K562 (cell line): ENCODE results near the gene DBP. TPM values are rescaled to one million over a fixed set of nuclear protein-coding genes. Genes with fewer than 3 reads are reported as not detected.
A peak's percentile ranks its signal among the peaks of the same experiment; 100 is the strongest.

Experiments
- ATAC-seq: fragments of 200-7000 bp; cut with Tn5 transposase; 3 replicates; pipeline ENCODE4 v1.9.1; 2020; ENCODE audit warnings: moderate library complexity
- BruUV-seq: library from RNA; stranded (reverse); fragments of 400-500 nt; replicated peaks from 2 replicates; lab custom pipeline; 2021; lab: Mats Ljungman, UMichigan
- CTCF ChIA-PET: fragments of 300-600 bp; formaldehyde crosslinking; extraction: SDS; loops from one replicate; lab custom pipeline; 2021; ENCODE audit warnings: low intra/inter-chr PET ratio; lab: Yijun Ruan, JAX
- POLR2A ChIA-PET: fragments of 300-600, 350-650 bp; sonication (Branson Sonifier 250); formaldehyde crosslinking; extraction: SDS; loops from one replicate; lab custom pipeline; 2021; ENCODE audit warnings: antibody characterized with exemption, inconsistent platforms; lab: Yijun Ruan, JAX
- DNase-seq, 4 experiments: peaks; one replicate each; pipeline versions ENCODE4 v3.0.0 to v3.0.0-alpha.2; 2011 to 2018; ENCODE audit warnings: low spot score in 3 of 4, mixed read lengths in 3 of 4; ENCODE audit errors: extremely low read depth in 1 of 4
- FAIRE-seq: peaks from 2 replicates; lab custom pipeline; 2011; peaks lifted over from hg19 to GRCh38; lab: Jason Lieb, UNC
- H2AFZ ChIP-seq: 2 replicates; pipeline ENCODE4 v1.6.0; 2011; ENCODE audit warnings: low read depth, low read length, control low read depth, inconsistent platforms
- H3K27ac ChIP-seq: fragments of 200-600 bp; 3 replicates; pipeline ENCODE4 v1.8.0; 2011; ENCODE audit warnings: low read depth, mild to moderate bottlenecking, control low read depth, inconsistent platforms, low read length, moderate library complexity, mixed read lengths; ENCODE audit errors: extremely low read depth
- H3K27me3 ChIP-seq, 2 experiments: fragments of 300-600 bp in 1 of 2; 2 replicates in 1 of 2; 3 replicates in 1 of 2; pipeline versions ENCODE4 v1.6.0 to v1.8.0; 2011; ENCODE audit warnings: inconsistent platforms in 2 of 2, low read length in 2 of 2, mild to moderate bottlenecking in 1 of 2, mixed read lengths in 1 of 2, moderate library complexity in 1 of 2; ENCODE audit not compliant: control insufficient read depth in 2 of 2, insufficient read depth in 2 of 2
- H3K36me3 ChIP-seq: fragments of 300-600 bp; 3 replicates; pipeline ENCODE4 v1.8.0; 2011; ENCODE audit warnings: mild to moderate bottlenecking, low read length, inconsistent platforms; ENCODE audit not compliant: control insufficient read depth, insufficient read depth
- H3K4me1 ChIP-seq, 2 experiments: fragments of 200-600 bp in 1 of 2; replicated peaks in 1 of 2; 2 replicates in 1 of 2; 3 replicates in 1 of 2; pipeline versions ENCODE4 v1.5.1 to v1.8.0; 2011; ENCODE audit warnings: inconsistent platforms in 2 of 2, low read length in 2 of 2, mild to moderate bottlenecking in 1 of 2, mixed read lengths in 1 of 2, moderate library complexity in 1 of 2; ENCODE audit not compliant: control insufficient read depth in 2 of 2, insufficient read depth in 2 of 2
- H3K4me2 ChIP-seq: 2 replicates; pipeline ENCODE4 v1.6.1; 2011; ENCODE audit warnings: low read length, control low read depth, inconsistent platforms, mixed read lengths; ENCODE audit not compliant: insufficient read depth
- H3K4me3 ChIP-seq: fragments of 200-600 bp; sonication (generic), shearing (Covaris generic); 2 replicates; pipeline ENCODE4 v1.5.1; 2016; ENCODE audit warnings: control low read depth, inconsistent platforms
- H3K79me2 ChIP-seq: fragments of 200-600 bp; 3 replicates; pipeline ENCODE4 v1.8.0; 2011; ENCODE audit warnings: low read length, inconsistent platforms; ENCODE audit not compliant: control insufficient read depth, insufficient read depth
- H3K9ac ChIP-seq, 2 experiments: 2 replicates each; pipeline versions ENCODE4 v1.6.0 to v1.6.1; 2011; ENCODE audit warnings: low read depth in 2 of 2, low read length in 2 of 2, control low read depth in 1 of 2, inconsistent platforms in 1 of 2, mild to moderate bottlenecking in 1 of 2, mixed read lengths in 1 of 2; ENCODE audit not compliant: insufficient read depth in 1 of 2
- H3K9me1 ChIP-seq: one replicate; pipeline ENCODE4 v1.6.0; 2011; ENCODE audit warnings: inconsistent platforms, mild to moderate bottlenecking, low read length, moderate library complexity; ENCODE audit not compliant: control insufficient read depth, insufficient read depth
- H3K9me3 ChIP-seq: replicated peaks from 2 replicates; pipeline ENCODE4 v1.5.1; 2011; ENCODE audit warnings: low read depth, low read length, inconsistent platforms; ENCODE audit not compliant: control insufficient read depth, insufficient read depth
- H4K20me1 ChIP-seq: replicated peaks from 2 replicates; pipeline ENCODE4 v1.6.1; 2011; ENCODE audit warnings: low read length, inconsistent platforms, mixed read lengths; ENCODE audit not compliant: control insufficient read depth, insufficient read depth
- CEBPZ ChIP-seq: fragments of 150-350 bp; IDR thresholded peaks from 2 replicates; pipeline ENCODE4 v1.6.1; 2014; ENCODE audit warnings: low read depth, mild to moderate bottlenecking, low read length, borderline replicate concordance
- CXXC5 ChIP-seq: fragments of 250-450 bp; sonication (Bioruptor Pico); IDR thresholded peaks from 2 replicates; pipeline ENCODE4 v1.8.0; 2022; ENCODE audit warnings: inconsistent platforms, mild to moderate bottlenecking, moderate library complexity
- SREBF2 ChIP-seq: sonication (generic); formaldehyde crosslinking; IDR thresholded peaks from 2 replicates; pipeline ENCODE4 v1.4.0; 2020; ENCODE audit warnings: mild to moderate bottlenecking, missing genetic modification reagents
- SRSF9 ChIP-seq: fragments of 200-400 bp; formaldehyde crosslinking; IDR thresholded peaks from 2 replicates; pipeline ENCODE4 v1.6.1; 2017; ENCODE audit warnings: low read depth, low read length, borderline replicate concordance
- STAT5A ChIP-seq: IDR thresholded peaks from 2 replicates; pipeline ENCODE4 v1.6.1; 2012; ENCODE audit warnings: low read length, inconsistent platforms, borderline replicate concordance
- STAT5B ChIP-seq: fragments of 250-450 bp; sonication (Bioruptor Pico); IDR thresholded peaks from 2 replicates; pipeline ENCODE4 v1.8.0; 2021; ENCODE audit warnings: mild to moderate bottlenecking, inconsistent platforms
- TBP ChIP-seq: optimal IDR thresholded peaks from 2 replicates; pipeline ENCODE3; 2011; ENCODE audit warnings: low read depth, low read length, improper control_type of control experiment
- TOE1 ChIP-seq, 2 experiments: fragments of 450-650 bp in 1 of 2; sonication (generic) in 1 of 2; formaldehyde crosslinking in 1 of 2; IDR thresholded peaks; 2 replicates each; pipeline versions ENCODE4 v1.7.1 to v1.8.0; 2016 to 2022; ENCODE audit warnings: borderline replicate concordance in 2 of 2, mild to moderate bottlenecking in 2 of 2, antibody characterized with exemption in 1 of 2, inconsistent platforms in 1 of 2, low read depth in 1 of 2, missing genetic modification reagents in 1 of 2, moderate library complexity in 1 of 2
- ZNF431 ChIP-seq: sonication (generic); formaldehyde crosslinking; IDR thresholded peaks from 2 replicates; pipeline ENCODE4 v1.8.0; 2022; ENCODE audit warnings: mild to moderate bottlenecking, missing genetic modification reagents
- ZNF707 ChIP-seq: fragments of 250-450 bp; sonication (Bioruptor Pico); conservative IDR thresholded peaks from 2 replicates; pipeline ENCODE4 v1.8.0; 2022; ENCODE audit warnings: inconsistent platforms, mild to moderate bottlenecking, moderate library complexity
- WGBS: fragments of 100-300 bp; shearing (Covaris generic); methylation state at CpG from one replicate; pipeline ENCODE4 v1.1.6; 2016; ENCODE audit warnings: low coverage, mixed read lengths; ENCODE audit not compliant: insufficient coverage; ENCODE audit errors: missing lambda C conversion rate; 5-methylcytosine and 5-hydroxymethylcytosine counted together
- in situ Hi-C: fragments of 300-500 bp; cut with MboI; formaldehyde crosslinking; loops from 4 replicates; pipeline ENCODE4 v1.15.0; 2018; ENCODE audit warnings: inconsistent platforms, mixed read lengths
- intact Hi-C: fragments of 100-400 bp; cut with micrococcal nuclease; formaldehyde crosslinking; loops from 2 replicates; pipeline ENCODE4 v1.14.2; 2022
- polyA plus RNA-seq, 8 experiments: library from polyadenylated mRNA; depleted of rRNA in 4 of 8; stranded (reverse) in 5 of 8; unstranded in 3 of 8; fragments of >200 nt; fragmentation: Nextera tagmentation in 2 of 8; fragmentation: Illumina TruSeq in 1 of 8; extraction: Ambion mirVana in 2 of 8; extraction: Trizol in 1 of 8; gene quantifications; 2 replicates each; pipeline versions ENCODE4 v1.2.1 to v1.2.3, GENCODE V29; 2011 to 2014; ENCODE audit warnings: inconsistent platforms in 1 of 8, missing spikeins in 1 of 8
- total RNA-seq, 7 experiments: library from RNA; depleted of rRNA in 6 of 7; stranded (reverse); fragments of >200 nt in 6 of 7; fragmentation: Illumina TruSeq in 2 of 7; extraction: Trizol in 2 of 7; gene quantifications; 2 replicates each; pipeline versions ENCODE4 v1.2.1 to v1.2.3, GENCODE V29; 2011 to 2021; ENCODE audit warnings: low replicate concordance in 1 of 7
- TF ChIP-seq, protein P1 (sequence below): fragments of 450-650 bp; conservative IDR thresholded peaks from 2 replicates; pipeline ENCODE4 v1.6.1; 2016; ENCODE audit warnings: missing genetic modification characterization, low read depth, mild to moderate bottlenecking, control low read depth, missing compliant biosample characterization
- TF ChIP-seq, protein P2 (sequence below): sonication (generic); formaldehyde crosslinking; IDR thresholded peaks from 2 replicates; pipeline ENCODE4 v1.8.0; 2022; ENCODE audit warnings: missing genetic modification reagents, mild to moderate bottlenecking, moderate library complexity, borderline replicate concordance
- TF ChIP-seq, protein P3 (sequence below): conservative IDR thresholded peaks from 2 replicates; pipeline ENCODE4 v1.6.1; 2011; ENCODE audit warnings: low read depth, mild to moderate bottlenecking, low read length; ENCODE audit not compliant: control insufficient read depth

The DBP gene
- total and polyA plus RNA-seq, 9 of the 15 experiments (the other 6 are each of a cell fraction or from before 2014, with no cell fraction given): 0.25 to 5.5 (median 1.8) TPM

- Histone ChIP-seq H4K20me1 (0 out of 2 replicates have a peak, but pooled peaks cover 4% of the 10 kb centered on the region), H3K4me2 (peak overlapping the region; percentile 88), H3K36me3 (no peaks in the 10 kb centered on the region; the same call in 2 of the 3 replicates), H3K9me1 (peaks cover 4% of the 10 kb centered on the region), H3K27ac (peak overlapping the region; percentile 88), H3K79me2 (peaks cover 27% of the 10 kb centered on the region; the same call in 2 of the 3 replicates), H3K4me3 (peak overlapping the region; percentile 51), H3K9ac (peak overlapping the region; percentile 79 to 90), H3K27me3 (no peaks in the 10 kb centered on the region), H2AFZ (peak overlapping the region; percentile 77), H3K4me1 (peaks cover 44 to 82% of the 10 kb centered on the region in 2 experiments), H3K9me3 (no peaks in the 10 kb centered on the region)
- DNase-seq: peak; percentile 80 to 92 (median 88)
- ChIA-PET POLR2A (no interaction called here), CTCF (interaction anchor here (0.7 kb wide), 1 partner anchor 128 kb away, joined by 4 read pairs; no protein-coding TSS in a partner anchor)
- under 1% methylated on average over 31 of the region's 67 CpGs for WGBS
- no TSS peak for BruUV-seq
- peak; percentile 28 for ATAC-seq
- in situ Hi-C loops (no loop called here), intact Hi-C loops (no loop called here)
- FAIRE-seq: no peak
- TF ChIP-seq, protein P1, sequence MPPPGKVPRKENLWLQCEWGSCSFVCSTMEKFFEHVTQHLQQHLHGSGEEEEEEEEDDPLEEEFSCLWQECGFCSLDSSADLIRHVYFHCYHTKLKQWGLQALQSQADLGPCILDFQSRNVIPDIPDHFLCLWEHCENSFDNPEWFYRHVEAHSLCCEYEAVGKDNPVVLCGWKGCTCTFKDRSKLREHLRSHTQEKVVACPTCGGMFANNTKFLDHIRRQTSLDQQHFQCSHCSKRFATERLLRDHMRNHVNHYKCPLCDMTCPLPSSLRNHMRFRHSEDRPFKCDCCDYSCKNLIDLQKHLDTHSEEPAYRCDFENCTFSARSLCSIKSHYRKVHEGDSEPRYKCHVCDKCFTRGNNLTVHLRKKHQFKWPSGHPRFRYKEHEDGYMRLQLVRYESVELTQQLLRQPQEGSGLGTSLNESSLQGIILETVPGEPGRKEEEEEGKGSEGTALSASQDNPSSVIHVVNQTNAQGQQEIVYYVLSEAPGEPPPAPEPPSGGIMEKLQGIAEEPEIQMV: no peak
- TF ChIP-seq CXXC5 (CRISPR knock-in tag) (peak; percentile 71), SRSF9 (no peak), TBP (peak; percentile 72), STAT5A (no peak), CEBPZ (no peak), SREBF2 (CRISPR knock-in tag) (no peak), ZNF431 (no peak), TOE1 (IDR thresholded peaks at IDR 0.05; ENCODE audit: borderline replicate concordance) (no peak), TOE1 (CRISPR knock-in tag; IDR thresholded peaks at IDR 0.05; ENCODE audit: borderline replicate concordance, low read depth) (no peak), ZNF707 (CRISPR knock-in tag) (no peak), STAT5B (no peak)
- TF ChIP-seq, protein P2, sequence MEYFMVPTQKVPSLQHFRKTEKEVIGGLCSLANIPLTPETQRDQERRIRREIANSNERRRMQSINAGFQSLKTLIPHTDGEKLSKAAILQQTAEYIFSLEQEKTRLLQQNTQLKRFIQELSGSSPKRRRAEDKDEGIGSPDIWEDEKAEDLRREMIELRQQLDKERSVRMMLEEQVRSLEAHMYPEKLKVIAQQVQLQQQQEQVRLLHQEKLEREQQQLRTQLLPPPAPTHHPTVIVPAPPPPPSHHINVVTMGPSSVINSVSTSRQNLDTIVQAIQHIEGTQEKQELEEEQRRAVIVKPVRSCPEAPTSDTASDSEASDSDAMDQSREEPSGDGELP (CRISPR knock-in tag): no peak
- TF ChIP-seq, protein P3, sequence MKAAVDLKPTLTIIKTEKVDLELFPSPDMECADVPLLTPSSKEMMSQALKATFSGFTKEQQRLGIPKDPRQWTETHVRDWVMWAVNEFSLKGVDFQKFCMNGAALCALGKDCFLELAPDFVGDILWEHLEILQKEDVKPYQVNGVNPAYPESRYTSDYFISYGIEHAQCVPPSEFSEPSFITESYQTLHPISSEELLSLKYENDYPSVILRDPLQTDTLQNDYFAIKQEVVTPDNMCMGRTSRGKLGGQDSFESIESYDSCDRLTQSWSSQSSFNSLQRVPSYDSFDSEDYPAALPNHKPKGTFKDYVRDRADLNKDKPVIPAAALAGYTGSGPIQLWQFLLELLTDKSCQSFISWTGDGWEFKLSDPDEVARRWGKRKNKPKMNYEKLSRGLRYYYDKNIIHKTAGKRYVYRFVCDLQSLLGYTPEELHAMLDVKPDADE: no peak; the same call in 1 of the 2 replicates
Observed at GRCh38 chr19:48635263-48635965, 1.8 kb downstream of the DBP start.
